Measurements from ENCODE around the gene TMEM240. TPM values are rescaled to one million over a fixed set of nuclear protein-coding genes. Genes with fewer than 3 reads are reported as not detected.

Gene TMEM240
- total RNA-seq, 4 donors from 2014 or later: 1.3 to 5.1 (median 3.2) TPM; not detected in 1

GRCh38 chr1:1536938-1537546, 3.4 kb downstream of the TMEM240 start:
- no peak for TF ChIP-seq CTCF (IDR thresholded peaks at IDR 0.05; ENCODE audit: low read depth)

GRCh38 chr1:1536019-1536937, 4.1 kb downstream of the TMEM240 start:
- no peak for TF ChIP-seq CTCF (IDR thresholded peaks at IDR 0.05; ENCODE audit: low read depth)

- no peak for TF ChIP-seq CTCF (IDR thresholded peaks at IDR 0.05; ENCODE audit: low read depth)
These were observed 5.0 kb downstream of the TMEM240 start for GRCh38 chr1:1535201-1536018.

GRCh38 chr1:1534401-1535154, 5.8 kb downstream of the TMEM240 start:
- TF ChIP-seq CTCF (IDR thresholded peaks at IDR 0.05; ENCODE audit: low read depth): no peak

- no peak for TF ChIP-seq CTCF (IDR thresholded peaks at IDR 0.05; ENCODE audit: low read depth)
These were observed 8.5 kb downstream of the TMEM240 start for GRCh38 chr1:1531947-1532346.

- no peak for TF ChIP-seq CTCF (IDR thresholded peaks at IDR 0.05; ENCODE audit: low read depth)
These were observed 10.5 kb downstream of the TMEM240 start for GRCh38 chr1:1529936-1530335.
